DMS53 (cell line): ENCODE measurements around the gene SPAAR.
"Not testable (repeated sequence)": the region's sequence is repeated elsewhere in the genome, so short reads cannot be mapped to it uniquely, and the experiment has no call there.

ENCODE experiments used
- DNase-seq: peaks from one replicate; lab custom pipeline; 2025; lab: John Stamatoyannopoulos, UW

Gene SPAAR

DNA sequence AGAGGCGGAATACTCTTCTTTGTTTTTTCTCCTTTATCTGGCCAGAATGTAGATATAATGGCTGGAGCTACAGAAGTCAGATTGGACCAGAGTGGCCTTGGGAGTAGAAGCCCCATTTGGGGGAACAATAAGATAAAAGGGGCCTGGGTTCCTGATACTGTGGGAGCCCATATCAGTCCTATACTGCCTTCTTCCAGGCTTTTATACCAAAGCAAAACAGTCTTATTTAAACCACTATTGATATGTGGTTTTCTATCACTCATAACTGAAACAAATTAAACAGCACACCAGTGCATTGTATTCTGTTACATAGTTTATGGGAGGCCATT, 14.3 kb downstream of the SPAAR start:
- DNase-seq: no peak

DNA sequence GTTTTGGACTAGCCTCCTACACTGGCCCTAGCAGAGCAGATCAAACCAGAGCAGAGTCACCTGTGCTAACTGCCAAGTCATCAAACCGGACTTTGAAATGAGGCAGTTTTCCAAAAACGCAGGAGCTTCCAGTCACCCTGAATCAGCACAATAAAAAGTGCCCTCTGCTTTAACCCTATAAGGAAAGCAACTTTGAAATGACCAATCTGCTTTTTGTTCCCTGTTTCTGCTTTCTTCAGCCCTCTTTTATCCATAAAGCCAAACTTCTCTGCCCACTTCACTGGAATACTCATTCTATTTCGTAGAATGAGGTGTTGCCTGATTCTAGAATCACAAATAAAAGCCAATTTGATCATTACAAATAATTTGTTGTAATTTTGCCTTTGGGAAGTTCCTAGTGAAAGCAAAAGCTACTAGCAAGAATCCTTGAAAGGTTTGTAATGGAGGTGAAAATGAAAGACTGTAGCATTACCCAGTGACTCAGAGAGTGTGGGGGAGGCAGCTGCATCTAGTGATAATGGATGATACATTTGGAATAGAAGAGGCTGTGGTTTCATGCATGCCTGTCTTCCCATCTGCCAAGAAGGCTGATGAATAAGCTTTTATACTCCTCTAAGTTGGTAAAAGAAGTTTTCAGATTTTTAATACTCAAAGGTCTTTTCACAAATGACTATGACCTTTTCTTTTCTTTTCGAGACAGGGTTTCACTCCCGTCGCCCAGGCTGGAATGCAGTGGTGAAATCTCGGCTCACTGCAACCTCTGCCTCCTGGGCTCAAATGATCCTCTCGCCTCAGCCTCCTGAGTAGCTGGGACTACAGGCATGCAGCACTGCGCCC, 14.9 kb downstream of the SPAAR start:
- DNase-seq: no peak

DNA sequence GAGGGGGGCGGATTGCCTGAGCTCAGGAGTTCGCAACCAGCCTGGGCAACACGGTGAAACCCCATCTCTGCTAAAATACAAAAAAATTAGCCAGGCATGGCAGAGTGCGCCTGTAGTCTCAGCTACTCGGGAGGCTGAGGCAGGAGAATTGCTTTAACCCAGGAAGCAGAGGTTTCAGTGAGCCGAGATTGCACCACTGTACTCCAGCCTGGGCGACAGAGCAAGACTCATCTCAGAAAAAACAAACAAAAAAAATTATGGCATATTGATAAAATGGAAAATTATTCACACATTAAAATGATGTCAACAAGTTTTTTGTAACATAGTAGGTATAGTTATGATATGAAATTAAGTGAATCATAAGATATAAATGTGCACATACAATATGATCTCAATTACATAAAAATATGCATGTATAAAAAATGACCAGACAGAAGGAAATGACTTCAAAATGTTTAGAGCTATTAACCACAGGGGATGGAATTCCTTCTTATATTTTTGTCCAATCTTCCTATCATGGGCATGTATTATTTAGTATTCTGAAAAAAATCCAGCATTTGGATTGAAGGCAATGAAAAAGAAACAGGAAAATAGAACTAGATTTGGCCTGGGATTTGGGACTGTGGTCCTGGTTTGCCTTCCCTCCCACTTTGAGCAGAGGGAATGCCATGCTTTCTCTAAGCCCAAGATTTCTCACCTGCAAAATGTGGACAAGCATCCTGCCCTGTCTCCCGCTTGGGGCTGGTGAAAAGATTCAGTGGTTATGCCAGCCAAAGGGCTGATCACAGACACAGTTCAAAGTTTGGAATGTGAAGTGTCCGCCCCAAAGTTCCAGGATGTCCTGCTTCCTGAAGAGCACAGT, 19.5 kb downstream of the SPAAR start:
- no peak for DNase-seq

DNA sequence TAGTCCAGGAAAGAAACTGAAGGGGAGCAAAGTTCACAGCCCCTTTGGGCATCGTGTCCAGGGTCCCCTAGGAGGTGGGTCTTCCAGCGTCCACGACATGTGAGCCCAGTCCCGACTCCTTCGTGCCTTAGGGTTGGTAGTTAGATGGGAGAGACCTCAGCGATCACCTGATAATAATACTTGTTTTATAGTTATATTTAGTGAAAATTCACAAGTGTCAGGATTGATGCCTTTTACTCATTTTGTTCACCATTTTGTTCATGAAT, 20.1 kb downstream of the SPAAR start:
- DNase-seq: no peak

DNA sequence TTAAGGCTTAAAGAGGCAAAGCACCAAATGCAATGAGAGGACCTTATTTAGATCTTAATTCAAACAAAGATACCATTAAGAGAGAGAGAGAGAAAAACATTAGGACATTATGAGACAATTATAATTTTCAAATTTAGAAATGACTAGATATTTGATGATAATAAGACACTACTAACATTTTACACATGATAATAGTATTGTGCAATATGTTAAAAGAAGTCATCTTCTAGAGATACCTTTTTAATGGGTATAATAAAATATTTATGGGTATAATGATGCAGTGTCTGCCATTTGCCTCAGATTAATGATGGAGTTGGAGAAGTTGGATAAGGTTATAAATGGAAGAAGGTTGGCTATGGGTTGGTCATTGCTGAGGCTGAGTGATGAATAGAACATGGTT, 21.2 kb downstream of the SPAAR start:
- DNase-seq: no peak

DNA sequence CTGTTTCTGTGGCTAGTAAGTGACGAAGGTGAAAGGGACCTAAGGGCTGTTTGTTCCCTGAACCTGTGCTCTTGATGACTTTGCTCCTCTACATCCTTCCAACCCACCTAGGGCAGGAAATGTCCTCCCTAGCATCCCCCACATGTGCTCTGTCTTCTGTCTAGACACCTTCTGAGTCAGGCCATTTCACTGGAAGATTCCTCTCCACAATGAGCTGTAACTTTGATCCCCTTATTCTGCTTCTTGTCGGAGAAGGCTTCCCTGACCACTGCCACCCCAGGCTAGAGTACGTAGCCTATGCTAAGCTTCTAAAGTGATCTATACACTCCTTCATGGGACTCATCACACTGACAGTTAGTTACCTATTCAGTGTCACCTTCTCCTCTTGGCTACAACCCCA, 21.7 kb downstream of the SPAAR start:
- DNase-seq: no peak

DNA sequence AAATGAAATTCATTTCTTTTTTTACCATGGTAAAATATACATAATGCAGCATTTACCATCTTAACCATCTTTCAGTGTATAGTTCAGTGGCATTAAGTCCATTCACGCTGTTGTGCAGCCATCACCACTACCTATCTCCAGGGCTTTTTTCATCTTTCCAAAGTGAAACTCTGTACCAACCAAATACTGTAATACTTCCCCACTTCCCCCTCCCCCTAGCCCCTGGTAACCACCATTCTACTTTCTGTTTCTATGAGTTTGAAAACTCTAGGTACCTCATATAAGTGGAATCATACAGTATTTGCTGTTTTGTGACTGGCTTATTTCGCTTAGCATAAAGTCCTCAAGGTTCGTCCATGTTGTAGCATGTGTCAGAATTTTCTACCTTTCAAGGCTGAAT, 23.4 kb downstream of the SPAAR start:
- no peak for DNase-seq

DNA sequence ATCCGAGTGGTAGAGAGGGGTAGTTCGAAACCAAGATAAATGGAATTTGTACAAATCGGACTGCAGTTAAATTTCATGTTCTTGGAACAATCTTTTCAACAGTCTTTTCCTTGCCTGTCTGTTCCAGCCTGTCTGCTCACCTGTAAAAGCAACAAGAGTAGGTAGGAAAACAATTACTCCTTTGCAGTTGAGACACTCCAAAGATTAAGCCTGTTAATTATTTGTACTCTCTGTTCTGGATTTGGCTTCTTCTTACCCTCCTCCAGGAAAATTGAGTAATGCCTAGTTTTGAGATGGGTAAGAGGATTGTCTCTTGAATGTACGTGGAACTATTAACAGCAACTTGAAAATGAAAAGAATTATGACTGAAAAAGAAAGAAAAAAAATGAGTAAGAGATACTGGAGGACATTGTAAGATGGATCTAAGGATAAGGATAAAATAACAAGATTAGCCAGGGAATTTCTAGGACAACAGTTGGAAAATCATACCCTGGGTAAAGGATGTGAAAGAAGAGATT, 24.3 kb downstream of the SPAAR start:
- no peak for DNase-seq

DNA sequence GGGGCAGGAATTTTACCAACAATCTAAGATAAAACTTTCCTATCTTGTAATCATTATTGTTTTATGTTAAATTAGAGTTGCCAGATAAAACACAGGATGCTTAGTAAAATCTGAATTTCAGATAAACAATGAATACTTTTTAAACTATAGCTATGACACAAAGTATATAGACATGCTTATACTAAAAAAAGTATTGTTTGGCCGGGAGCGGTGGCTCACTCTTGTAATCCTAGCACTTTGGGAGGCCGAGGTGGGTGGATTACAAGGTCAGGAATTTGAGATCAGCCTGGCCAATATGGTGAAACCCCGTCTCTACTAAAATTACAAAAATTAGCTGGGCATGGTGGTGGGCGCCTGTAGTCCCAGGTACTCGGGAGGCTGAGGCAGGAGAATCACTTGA, 24.8 kb downstream of the SPAAR start:
- DNase-seq: not testable (repeated sequence)

DNA sequence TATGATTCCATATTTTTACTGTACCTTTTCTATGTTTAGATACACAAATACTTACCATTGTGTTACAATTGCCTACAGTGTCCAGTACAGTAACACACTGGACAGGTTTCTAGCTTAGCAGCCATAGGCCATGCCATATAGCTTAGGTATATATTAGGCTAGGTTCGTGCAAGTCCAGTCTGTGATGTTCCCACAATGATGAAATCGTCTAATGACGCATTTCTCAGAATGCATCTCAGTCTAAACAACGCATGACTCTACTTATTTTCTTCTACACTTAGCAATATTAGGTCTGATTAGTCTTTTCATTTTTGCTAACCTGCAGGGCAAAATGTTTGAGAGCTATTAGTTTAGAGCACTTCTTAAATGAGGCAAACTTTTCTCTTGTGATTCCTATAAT, 26.0 kb downstream of the SPAAR start:
- no peak for DNase-seq

DNA sequence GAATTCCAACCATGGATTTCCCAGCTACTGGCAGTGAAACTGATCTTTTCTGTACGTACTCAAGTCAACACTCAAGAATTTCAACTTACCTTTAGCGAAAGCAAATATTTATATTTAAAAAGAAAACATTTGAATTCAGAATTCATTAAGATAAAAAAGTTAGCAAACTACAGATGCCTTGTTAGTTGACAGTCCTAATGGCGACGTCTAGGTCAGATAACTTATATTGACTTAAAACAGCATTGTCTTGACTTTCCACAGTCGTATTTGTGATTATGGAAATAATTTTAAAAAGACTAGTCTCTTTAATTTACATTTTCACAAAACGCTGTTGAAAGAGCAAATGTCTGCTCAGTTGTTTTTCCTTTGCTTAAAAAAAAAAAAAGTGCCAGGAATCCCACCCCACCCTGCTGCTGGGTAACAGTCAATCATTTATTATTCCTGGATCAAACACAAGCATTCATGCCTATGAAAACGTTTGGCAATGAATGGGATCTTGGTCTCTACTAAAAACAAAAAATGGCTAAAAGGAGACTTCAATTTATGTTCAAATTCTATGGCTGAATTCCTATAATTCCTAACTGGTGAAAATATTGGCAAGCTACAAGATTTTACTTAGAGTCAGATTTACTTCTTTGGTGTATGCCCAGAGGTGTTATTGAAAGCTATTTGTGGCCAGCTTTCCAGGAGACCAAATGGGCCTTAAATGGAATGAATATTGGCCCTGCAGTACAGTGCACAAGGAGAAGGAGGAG, 26.6 kb downstream of the SPAAR start:
- DNase-seq: no peak

DNA sequence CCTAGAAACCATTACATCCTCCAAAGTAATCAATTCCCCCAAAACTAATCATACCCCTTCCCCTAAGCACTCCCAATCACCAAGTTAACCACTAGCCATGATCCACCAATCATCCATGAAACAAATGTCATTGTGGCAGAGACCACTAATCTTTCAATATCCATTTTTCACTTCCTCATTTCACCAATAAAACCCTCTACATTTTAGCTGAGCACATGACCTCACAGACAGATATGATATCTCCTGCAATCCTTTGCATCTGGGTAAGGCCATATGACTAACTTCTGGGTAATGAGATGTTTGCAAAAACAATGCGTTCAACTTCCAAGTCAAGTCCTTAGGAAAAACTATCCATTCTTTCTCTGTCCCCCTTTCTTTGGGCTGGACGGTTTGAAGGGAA, 27.9 kb downstream of the SPAAR start:
- no peak for DNase-seq

DNA sequence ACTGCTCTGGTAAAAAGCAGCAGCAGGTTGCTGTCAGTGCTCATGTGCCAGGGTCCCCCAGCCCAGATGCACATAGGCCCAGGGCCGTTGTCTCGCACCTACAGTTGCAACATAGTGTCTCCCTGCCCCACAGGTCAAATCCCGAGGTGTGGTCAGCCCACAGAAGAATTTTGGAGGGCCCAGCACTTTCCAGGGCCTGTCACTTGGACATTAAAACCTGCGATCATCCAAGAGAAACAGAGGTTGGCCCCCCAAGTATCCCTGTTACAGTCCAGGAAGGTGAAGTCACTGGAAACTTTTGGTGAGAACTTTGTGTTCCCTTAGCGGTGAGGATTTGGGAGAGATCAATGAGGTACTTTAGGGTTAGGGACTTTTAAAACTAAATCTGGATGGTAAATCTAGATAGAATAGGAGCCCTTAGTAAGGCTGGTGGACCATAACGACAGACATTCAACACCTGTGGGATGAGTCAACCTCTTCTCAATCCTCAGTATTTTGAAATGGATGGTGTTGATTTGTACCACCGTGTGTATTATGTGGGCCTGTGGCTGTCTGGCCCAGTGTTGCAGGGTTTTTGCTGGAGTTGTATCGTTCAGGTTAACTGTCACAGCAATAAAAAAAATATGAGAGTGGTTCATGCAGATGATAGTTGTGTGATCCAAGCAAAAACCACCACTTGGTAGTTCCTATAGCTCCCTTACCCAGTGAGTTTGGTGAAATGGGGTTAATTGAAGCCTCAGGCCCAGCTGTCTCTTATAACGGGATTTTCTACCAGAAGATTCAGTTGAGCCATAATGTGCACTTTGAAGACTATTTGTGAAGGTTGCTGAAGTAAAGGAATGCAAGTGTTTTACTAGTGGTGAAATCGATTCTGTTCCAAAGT, 29.4 kb downstream of the SPAAR start:
- DNase-seq: peak; percentile 33

DNA sequence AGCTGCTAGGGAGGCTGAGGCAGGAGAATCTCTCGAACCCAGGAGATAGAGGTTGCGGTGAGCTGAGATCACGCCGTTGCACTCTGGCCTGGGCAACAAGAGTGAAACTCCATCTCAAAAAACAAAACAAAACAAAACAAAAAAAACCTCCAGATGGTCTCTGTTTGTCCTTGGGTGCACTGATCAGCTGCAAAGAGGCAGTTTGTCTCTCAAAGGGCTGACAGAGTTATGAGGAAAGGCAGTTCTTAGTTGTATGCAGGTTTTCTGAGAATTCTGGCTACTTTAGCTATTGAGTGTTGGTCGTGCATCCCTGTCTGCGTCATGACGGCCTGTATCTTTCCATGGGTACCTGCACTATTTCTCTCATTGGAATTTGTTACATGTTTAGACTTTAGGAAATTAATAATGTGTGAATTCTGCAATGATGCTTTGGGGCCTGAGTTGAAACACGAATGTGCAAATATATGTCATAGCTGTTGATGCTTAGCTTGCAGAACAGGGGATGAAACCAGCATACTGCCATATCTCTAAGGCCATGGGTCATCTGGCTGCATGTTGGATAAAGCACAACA, 30.5 kb downstream of the SPAAR start:
- DNase-seq: no peak

DNA sequence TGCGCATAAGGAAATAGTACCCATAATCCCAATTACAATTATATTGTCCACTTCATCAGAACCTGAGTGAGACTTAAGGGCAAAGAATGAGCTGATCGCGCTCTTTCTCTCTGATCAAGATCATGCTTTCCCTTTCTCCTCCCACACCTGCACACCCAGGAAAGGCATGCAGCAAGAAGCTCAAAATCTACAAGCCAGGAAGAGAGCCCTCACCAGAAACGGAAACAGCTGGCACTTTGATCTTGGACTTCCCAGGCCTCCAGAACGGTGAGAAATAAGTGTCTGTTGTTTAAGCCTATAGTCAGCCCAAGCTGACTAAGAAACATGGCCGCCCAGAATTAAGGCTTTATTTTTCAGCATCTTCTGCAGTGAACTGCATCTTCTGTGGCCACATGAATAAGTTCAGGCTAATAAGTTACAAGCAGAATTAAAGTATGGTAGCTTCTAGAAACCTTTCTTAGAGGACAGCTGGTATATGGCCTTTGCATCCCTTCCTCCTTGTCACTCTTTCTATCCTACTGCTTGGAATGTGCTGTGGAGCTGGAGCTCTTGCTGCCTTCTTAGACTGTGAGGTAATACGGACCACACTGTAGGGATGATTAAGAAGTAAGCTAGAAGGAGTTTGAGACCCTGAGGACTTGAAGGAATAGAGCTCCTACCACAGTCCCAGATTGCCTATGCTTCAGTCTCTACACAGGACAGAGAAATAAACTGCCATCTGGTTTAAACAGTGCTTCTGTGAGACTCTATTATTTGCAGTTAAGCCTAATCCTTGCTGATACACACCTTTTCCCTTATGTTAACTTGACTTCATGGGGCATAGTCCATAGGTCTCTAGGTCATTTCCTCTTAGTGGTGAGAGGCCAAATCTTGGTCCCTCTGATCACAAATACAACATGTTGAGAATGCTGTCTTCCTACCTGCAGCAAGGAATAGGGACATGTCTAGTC, 31.4 kb downstream of the SPAAR start:
- no peak for DNase-seq

DNA sequence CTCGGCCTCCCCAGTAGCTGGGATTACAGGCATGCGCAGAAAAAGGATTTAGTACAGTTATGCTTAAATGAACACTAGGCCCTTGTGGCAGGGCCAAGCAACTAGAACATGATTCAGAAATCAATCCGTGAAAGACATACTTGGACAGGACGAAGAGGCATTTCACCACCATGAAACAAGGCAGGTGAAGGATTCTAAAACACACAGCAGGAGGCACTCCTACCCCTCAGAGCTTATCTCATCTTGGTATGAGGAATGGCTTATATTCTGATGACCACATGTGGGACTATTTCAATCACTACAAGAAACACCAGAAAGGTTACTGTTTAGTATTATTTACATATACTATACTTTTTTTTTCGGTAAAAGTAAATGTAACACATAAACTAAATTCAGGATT, 33.0 kb downstream of the SPAAR start:
- no peak for DNase-seq

DNA sequence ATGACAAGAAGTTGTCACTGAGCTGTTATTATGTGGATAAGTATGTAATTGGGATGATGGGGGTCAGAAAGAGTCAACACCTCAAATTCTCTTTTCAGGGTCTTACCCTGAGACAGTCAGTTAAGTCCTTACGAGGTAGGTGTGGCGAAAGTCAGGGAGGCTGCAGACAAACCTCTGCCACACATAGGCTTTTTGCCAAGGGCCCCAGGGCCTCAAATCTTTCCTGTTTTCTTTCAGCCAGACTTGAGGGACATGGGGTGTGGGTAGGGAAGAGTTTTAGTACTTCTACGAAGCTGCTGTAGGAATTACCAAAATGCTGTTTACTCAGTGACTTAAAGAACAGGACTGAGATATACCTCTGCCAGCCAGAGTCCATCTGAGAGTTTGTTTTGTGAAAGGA, 34.9 kb downstream of the SPAAR start:
- DNase-seq: no peak

DNA sequence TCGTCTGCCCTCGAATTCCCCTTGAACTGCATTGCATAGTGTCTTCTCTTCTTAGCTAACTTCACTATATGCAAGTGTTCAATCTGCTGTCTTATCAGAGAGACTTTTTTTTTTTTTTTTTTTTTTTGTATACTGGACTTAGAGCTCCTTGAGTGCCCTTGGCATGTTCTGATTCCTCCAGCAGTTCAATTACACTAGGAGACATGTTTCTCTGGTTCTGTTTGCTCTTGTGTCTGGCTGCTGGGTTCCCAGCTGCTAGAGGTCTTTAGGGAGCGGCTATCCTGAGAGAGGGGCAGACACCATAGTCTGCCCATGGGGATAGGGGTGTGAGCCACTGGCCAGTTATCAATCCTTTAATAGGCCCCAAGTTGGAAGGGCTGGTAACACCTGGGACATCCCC, 35.6 kb downstream of the SPAAR start:
- DNase-seq: no peak

DNA sequence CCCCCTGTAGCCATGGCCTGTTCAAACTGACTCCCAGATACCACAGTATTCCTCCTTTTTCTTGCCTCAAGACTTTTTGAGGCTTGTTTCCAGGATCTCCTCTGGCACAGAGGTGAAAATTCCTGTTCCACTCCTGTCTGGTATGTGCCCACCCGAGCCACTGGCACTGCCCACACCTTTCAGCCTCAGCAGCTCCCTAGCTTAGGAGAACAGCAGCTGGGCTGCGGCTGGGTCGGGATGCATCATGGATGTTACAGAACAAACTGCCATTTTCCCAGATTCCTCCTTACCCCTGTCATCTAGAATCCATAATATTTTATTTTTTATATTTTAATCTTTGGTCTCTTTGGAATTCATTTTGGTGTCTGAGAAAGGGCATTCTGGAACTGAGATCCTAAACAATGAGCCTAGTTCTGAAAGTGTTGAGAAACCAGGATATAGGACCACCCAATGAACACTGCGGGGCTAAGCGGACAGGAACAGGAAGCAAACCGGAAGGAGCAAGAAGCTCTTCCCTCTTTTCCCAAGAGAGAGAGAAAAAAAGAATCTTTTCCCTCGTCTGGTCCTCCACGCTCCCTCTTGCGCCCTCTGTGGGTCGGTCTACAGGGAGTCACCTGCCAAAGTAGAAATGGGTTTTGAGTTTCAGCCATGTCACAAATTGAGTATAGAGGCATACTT, 36.2 kb downstream of the SPAAR start:
- DNase-seq: peak; percentile 91

DNA sequence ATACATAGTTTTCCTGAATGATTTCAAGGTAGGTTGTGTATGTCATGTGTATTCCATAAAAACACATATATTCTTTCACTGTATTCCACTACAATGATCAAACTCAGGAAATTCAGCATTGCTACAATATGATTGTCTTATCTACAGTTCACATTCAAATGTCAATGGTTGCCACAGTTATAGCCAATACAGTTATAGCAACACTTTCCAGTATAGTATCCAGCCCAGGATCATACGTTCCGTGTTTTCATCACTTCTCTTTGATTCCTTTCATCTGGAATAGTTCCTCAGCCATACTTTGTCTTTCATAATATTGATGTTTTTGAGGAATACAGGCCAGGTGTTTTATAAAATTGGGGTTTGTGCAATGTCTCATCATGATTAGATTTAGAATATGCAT, 39.2 kb downstream of the SPAAR start:
- no peak for DNase-seq
